Adrenal gland (tissue), 12 donors: ENCODE measurements around the gene ESRRB. TPM values are rescaled to one million over a fixed set of nuclear protein-coding genes. Genes with fewer than 3 reads are reported as not detected.

Experiments used
- DNase-seq, 7 donors: peaks; one replicate each; pipeline ENCODE4 v3.0.0-alpha.2; 2019 to 2020
- H3K27ac ChIP-seq, 5 donors: fragments of 200-600 bp; sonication (generic) in 4 of 5; 1 replicate in 3 of 5; 2 replicates in 2 of 5; pipeline versions ENCODE4 v1.5.1 to v1.8.0; 2016 to 2020; ENCODE audit warnings: mild to moderate bottlenecking in 1 of 5
- H3K27me3 ChIP-seq: fragments of 200-600 bp; 2 replicates; pipeline ENCODE4 v1.8.0; 2021
- H3K36me3 ChIP-seq, 2 donors: fragments of 200-600 bp; replicated peaks in 1 of 2; 1 replicate in 1 of 2; 2 replicates in 1 of 2; pipeline versions ENCODE4 v1.5.1 to v1.8.0; 2018 to 2022
- H3K4me1 ChIP-seq, 2 donors: fragments of 200-600 bp; replicated peaks in 1 of 2; 1 replicate in 1 of 2; 2 replicates in 1 of 2; pipeline versions ENCODE4 v1.5.1 to v1.8.0; 2018 to 2021
- H3K4me3 ChIP-seq, 4 donors: fragments of 200-600 bp; sonication (generic) in 3 of 4; one replicate each; pipeline ENCODE4 v1.5.1; 2016 to 2018
- H3K9me3 ChIP-seq, 3 donors: fragments of 200-600 bp; sonication (generic) in 1 of 3; replicated peaks in 1 of 3; 1 replicate in 2 of 3; 2 replicates in 1 of 3; pipeline versions ENCODE4 v1.5.1 to v1.8.0; 2016 to 2021
- POLR2A ChIP-seq, 2 donors: fragments of 450-650 bp; IDR thresholded peaks; one replicate each; pipeline ENCODE4 v1.6.1; 2017; ENCODE audit warnings: antibody characterized with exemption in 2 of 2, mild to moderate bottlenecking in 2 of 2, moderate library complexity in 1 of 2
- WGBS, 4 donors: extraction: QIAGEN DNeasy Blood & Tissue Kit in 2 of 4; methylation state at CpG; one replicate each; pipeline versions ENCODE4 v1.1.5 to v1.1.7; 2013 to 2017; 5-methylcytosine and 5-hydroxymethylcytosine counted together
- intact Hi-C, 2 donors: fragments of 100-400 bp; cut with DNase I; formaldehyde crosslinking; loops; one replicate each; pipeline versions ENCODE4 v1.14.1 to v1.15.0; 2022 to 2023
- polyA plus RNA-seq, 3 donors: library from polyadenylated mRNA; stranded (reverse); fragments of 200-250 nt in 2 of 3; fragments of 350-450 nt in 1 of 3; fragmentation: Illumina TruSeq in 1 of 3; extraction: RNeasy Lipid Tissue Mini Kit (QIAGEN cat#74804) in 1 of 3; gene quantifications; one replicate each; pipeline ENCODE4 v1.2.3, GENCODE V29; 2013 to 2014
- total RNA-seq, 9 donors: library from RNA; depleted of rRNA in 4 of 9; stranded (reverse); fragments of >200 nt in 4 of 9; fragments of 120-200 nt in 1 of 9; fragmentation: NEBNext Ultra II Directional in 1 of 9; extraction: Animal tissue kit (Norgen Biotek cat#: 25700) in 1 of 9; gene quantifications; one replicate each; pipeline versions ENCODE4 v1.1.0 to v1.2.4, GENCODE V29; 2013 to 2023
- TF ChIP-seq, protein P1 (sequence below), 6 experiments: fragments of 450-650 bp in 4 of 6; fragments of 200-600 bp in 2 of 6; sonication (generic) in 1 of 6; IDR thresholded peaks; 1 replicate in 5 of 6; 2 replicates in 1 of 6; pipeline versions ENCODE4 v1.5.1 to v1.8.0; 2016 to 2021; ENCODE audit warnings: antibody characterized with exemption in 6 of 6, mild to moderate bottlenecking in 2 of 6, moderate library complexity in 1 of 6
- donor health status: healthy with polysubstance abuse.
- donor health status: Bipolar disorder and iron deficiency.
- donor health status: DM: yes; HTN: yes; CAD: no.
- donor health status: DM: no; HTN: no; CAD: no.
- donor health status: DM: no; HTN: no; CAD: no.
- donor health status: DM: yes; HTN: yes; CAD: no.

The ESRRB gene
- total and polyA plus RNA-seq, 12 donors, result 0.06 to 0.55 (median 0.23) TPM; not detected in 5

DNA sequence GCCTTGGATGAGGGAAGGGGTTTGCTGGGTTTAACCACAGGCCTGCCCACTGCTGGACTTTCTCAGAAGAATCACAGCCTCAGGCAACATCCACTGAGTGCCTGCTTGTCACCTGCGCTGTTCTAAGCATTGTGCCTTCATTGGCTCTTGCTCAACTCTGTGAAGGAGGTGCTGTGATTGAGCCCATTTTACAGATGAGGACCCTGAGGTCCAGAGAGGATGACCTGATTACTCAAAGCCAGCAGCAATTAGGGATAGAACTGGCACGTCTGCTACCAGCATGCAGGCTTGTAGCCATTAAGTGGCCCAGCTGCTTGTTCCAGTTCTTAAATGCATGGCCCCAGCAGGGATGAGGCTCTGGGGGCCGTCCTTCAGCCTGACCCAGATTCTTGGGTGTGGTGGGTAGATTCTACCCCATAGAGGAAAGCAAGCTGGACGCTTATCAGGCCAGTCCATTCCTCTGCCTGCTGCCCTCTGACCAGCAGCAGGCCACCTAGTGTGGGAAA is 54.6 kb downstream of the ESRRB start:
- H3K4me3 ChIP-seq, result no peak overlapping the region
- WGBS, 4 donors, result 82 to 86% (median 84%) methylated on average over 4 of the region's 4 CpGs
- no peak for DNase-seq
- no peak overlapping the region for H3K27ac ChIP-seq
- intact Hi-C loops, result no loop called here
- H3K27me3 ChIP-seq, result no peaks in the 10 kb centered on the region
- H3K4me1 ChIP-seq, result no peaks in the 10 kb centered on the region
- no peaks in the 10 kb centered on the region for H3K36me3 ChIP-seq
- no peak for TF ChIP-seq POLR2A (IDR thresholded peaks at IDR 0.05)
- TF ChIP-seq, protein P1, sequence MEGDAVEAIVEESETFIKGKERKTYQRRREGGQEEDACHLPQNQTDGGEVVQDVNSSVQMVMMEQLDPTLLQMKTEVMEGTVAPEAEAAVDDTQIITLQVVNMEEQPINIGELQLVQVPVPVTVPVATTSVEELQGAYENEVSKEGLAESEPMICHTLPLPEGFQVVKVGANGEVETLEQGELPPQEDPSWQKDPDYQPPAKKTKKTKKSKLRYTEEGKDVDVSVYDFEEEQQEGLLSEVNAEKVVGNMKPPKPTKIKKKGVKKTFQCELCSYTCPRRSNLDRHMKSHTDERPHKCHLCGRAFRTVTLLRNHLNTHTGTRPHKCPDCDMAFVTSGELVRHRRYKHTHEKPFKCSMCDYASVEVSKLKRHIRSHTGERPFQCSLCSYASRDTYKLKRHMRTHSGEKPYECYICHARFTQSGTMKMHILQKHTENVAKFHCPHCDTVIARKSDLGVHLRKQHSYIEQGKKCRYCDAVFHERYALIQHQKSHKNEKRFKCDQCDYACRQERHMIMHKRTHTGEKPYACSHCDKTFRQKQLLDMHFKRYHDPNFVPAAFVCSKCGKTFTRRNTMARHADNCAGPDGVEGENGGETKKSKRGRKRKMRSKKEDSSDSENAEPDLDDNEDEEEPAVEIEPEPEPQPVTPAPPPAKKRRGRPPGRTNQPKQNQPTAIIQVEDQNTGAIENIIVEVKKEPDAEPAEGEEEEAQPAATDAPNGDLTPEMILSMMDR (IDR thresholded peaks at IDR 0.05), result no peak
- no peaks in the 10 kb centered on the region for H3K9me3 ChIP-seq

DNA sequence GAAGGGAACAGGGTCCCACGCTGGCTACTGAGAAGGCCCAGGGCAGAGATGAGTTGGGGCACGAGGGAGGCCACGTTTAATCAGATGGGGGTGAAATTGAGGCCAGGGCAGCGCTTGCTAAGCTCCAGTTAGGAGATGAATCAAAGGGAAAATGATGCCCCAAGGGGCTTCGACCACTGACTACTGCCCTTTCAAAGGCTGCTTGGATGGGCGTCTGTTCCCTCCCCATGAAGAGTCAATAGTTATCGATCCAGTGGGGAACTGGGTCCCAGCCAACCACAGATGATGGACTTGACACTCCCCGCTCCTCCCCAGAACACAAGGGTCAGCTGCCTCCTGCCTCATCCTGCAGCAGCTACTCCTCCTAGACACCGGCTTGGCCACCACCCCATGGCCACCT is 55.6 kb downstream of the ESRRB start:
- 77 to 91% (median 82%) methylated on average over 9 of the region's 9 CpGs for WGBS, 4 donors

DNA sequence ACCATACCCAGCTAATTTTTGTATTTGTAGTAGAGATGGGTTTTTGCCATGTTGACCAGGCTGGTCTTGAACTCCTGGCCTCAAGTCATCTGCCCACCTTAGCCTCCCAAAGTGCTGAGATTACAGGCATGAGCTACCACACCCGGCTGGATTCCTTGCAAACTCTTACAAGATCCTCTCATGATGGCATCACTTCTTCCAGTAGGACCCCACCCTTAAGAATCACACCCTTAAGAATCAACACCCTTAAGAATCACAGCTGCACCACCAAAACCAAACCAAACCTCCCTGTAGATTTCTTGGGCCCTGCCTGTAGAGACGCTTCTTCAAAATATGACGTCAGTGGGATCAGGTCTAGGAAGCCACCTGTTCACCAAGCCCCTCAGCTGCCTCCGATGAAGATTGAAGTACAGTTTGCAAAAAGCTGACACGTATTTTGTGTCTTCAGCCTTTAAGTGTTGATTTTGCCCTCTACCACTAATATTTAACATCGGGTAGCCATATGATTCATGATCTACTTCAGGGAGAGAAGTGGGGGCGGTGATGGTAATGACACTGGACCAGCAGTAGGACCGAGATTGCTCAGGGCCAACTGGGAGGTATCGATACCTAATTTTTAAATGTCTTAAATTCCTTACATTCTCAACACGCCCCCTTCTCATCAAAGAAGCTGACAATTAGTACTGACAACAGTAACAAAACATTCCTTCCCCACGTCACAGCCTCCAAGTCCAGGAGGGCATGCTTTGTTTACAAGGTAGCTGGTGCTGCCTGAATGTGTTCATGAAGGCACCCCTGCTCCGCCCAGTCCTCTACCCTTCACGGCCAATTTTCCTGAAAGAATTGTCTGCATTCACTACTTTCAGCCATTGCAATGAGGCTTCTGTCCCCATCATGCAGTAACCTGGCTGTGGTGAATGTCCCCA is 57.2 kb downstream of the ESRRB start:
- Histone ChIP-seq H3K36me3 (no peaks in the 10 kb centered on the region), H3K4me3 (no peak overlapping the region), H3K27me3 (no peaks in the 10 kb centered on the region), H3K4me1 (no peaks in the 10 kb centered on the region), H3K27ac (no peak overlapping the region), H3K9me3 (no peaks in the 10 kb centered on the region)
- 72 to 75% (median 74%) methylated on average over 13 of the region's 13 CpGs for WGBS, 4 donors
- intact Hi-C loops, result no loop called here
- TF ChIP-seq, protein P1 (IDR thresholded peaks at IDR 0.05), result no peak
- no peak for TF ChIP-seq POLR2A (IDR thresholded peaks at IDR 0.05)
- no peak for DNase-seq

More for the DNA sequence above, 55.6 kb downstream of the ESRRB start:
- H3K27ac ChIP-seq, result no peak overlapping the region
- H3K27me3 ChIP-seq, result no peaks in the 10 kb centered on the region
- TF ChIP-seq, protein P1 (IDR thresholded peaks at IDR 0.05), result no peak
- no peak for TF ChIP-seq POLR2A (IDR thresholded peaks at IDR 0.05)
- H3K4me1 ChIP-seq, result no peaks in the 10 kb centered on the region
- H3K9me3 ChIP-seq, result no peaks in the 10 kb centered on the region
- H3K36me3 ChIP-seq, result no peaks in the 10 kb centered on the region
- DNase-seq, result no peak
- intact Hi-C loops, result no loop called here
- H3K4me3 ChIP-seq, result no peak overlapping the region

DNA sequence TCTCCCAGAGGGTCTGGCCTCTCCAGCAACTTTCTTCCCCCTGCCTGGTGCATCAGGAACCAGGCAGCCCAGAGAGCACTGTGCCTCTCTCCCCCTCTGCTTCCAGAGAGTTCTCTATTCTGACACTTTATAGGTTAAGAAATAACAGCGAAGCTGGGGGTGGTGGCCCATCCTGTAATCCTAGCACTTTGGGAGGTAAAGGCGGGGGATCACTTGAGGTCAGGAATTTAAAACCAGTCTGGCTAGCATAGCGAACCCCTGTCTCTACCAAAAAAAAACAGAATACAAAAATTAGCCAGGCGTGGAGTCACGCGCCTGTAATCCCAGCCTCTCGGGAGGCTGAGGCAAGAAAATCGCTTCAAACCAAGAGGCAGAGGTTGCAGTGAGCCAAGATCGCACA is 58.3 kb downstream of the ESRRB start:
- TF ChIP-seq POLR2A (IDR thresholded peaks at IDR 0.05), result no peak
- TF ChIP-seq, protein P1 (IDR thresholded peaks at IDR 0.05), result no peak
- Histone ChIP-seq H3K27me3 (no peaks in the 10 kb centered on the region), H3K36me3 (no peaks in the 10 kb centered on the region), H3K4me3 (no peak overlapping the region), H3K9me3 (no peaks in the 10 kb centered on the region), H3K4me1 (no peaks in the 10 kb centered on the region), H3K27ac (no peak overlapping the region)
- no peak for DNase-seq
- 79 to 84% (median 82%) methylated on average over 9 of the region's 9 CpGs for WGBS, 4 donors
- intact Hi-C loops, result no loop called here
